ENCODE measurements around the gene SLC39A3.
A peak's percentile ranks its signal among the peaks of the same experiment; 100 is the strongest.
"Not testable (repeated sequence)": the region's sequence is repeated elsewhere in the genome, so short reads cannot be mapped to it uniquely, and the experiment has no call there.

Gene SLC39A3

DNA sequence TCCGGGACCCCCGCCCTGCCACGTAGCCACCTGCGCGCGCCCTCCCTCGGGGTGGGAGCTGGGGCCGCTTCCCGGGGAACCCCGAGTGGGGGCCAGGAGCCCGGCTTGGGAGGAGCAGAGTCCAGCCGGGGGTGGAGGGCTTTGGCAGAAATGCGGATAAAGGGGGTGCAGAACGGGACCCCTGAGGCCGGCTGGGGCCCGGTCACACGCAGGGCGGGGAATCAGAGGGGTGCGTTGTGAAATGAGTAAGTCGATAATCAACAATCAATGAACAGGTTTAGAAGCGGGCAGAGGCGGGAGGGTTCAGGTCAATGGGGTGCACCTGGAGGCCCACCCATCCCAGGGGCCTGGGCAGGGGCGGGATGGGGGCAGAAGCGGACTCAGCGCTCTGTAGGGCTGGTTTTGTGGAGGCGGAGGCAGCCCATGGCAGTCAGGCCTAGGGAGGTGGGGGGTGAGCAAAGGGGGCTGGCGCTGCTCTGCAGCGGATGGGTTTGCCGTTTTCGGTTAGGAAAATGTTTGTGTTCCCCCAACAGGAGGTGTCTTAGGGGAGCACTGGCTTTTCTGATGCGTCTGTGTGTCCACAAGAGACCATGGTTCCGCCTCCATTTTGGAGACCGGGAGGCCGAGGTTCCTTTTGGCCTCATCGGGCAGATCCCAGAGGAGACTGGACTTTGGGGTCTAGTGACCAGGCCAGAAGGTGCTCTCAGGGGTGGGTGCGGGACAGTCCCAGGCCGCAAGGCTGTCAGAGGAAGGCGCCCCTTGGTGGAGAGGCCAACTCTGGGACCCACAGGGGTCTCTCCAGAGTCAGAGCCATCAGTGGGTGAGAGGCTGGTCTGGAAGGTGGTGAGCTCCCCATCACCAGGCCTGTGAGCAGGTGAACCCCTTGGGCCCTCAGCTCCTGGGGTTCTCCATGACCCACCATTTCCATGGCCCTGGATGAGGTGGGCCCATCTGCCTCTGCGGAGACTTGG lies 18.0 kb downstream of the SLC39A3 start:
- DNase-seq: no peak

DNA sequence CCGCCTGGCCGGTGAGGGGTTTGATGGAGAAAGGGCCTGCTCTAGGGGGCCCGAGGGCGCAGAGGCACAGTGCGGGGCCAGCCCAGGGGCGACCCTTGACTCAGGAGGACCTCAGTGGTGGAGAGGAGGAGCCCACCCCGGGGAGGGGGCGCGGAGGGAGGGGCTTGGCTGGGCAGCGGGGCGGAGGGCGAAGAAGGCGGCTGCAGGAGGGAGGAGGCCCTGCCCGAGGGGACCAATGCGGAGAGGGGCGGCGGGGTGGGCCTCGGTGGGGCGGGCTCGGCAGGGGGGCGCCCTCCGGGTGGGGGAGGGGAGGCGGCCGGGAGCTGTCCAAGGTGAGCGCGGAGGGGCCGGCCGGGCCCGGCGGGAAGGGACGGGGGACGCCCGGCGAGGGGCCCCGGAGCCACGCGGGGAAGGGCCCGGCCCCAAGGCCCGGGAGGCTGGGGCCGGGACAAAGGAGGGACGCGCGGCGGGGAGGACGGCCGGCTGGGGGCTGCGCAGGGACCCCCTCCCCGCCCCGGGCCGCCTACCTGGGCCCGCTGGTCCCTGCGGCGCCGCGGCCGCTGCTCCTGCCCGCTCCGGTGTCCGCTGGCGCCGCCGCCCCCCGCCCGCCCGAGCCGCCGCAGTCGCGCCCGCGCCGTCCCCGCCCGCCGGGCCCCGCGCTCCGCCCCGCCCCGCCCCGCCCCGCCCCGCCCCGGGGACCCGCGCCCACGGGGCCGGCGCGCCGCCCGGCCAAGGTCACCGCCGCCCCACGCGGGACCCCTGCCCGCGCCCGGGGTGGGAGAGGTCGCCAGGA lies 18.8 kb downstream of the SLC39A3 start, which contains the start of gene DIRAS1:
DIRAS1 (minus strand) TSS at position 596 of the 793 bp plus-strand sequence. CDS start 3,566 bp downstream, outside the sequence.
- no peak for DNase-seq

DNA sequence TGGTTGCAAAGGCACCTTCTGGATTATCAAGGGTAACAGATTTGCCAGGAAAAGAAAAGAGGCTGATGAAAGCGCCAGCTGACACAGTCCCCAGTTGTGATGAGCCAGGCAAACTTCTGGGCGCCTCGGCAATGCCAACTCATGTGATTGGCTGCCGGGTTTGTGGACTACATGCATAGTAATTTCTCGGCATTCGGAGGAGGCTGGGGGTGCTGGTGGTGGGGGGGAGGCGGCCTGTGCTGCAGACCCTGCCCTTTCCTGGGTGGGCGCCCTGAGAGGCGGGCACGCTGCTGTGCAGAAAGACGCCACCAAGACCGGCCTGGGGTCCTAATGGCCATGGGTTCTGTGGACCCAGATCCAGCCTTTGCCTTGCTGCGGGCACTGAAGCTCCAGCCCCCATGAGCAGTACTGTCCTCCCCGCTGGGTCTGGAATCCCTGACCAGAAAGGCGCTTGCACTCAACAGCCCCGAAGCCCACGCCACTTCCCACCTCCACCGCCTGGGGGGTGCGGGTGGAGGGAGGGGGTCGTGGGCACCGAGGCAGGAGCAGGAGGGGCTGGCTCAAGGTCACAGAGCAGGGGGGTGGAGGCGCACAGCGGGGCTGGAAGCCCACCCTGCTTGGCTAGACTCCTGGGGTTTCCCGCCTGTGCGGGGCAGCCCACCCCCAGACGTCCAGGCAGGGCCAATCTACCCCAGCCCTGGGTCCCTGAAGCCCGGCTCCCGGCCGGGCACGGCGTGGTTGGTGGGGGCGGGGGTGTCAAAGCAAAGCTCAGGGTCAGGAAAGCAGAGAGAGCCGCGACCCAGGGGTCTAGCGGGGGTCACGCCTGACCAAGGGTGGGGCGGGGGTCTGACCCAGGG lies 19.7 kb downstream of the SLC39A3 start:
- DNase-seq: no peak

DNA sequence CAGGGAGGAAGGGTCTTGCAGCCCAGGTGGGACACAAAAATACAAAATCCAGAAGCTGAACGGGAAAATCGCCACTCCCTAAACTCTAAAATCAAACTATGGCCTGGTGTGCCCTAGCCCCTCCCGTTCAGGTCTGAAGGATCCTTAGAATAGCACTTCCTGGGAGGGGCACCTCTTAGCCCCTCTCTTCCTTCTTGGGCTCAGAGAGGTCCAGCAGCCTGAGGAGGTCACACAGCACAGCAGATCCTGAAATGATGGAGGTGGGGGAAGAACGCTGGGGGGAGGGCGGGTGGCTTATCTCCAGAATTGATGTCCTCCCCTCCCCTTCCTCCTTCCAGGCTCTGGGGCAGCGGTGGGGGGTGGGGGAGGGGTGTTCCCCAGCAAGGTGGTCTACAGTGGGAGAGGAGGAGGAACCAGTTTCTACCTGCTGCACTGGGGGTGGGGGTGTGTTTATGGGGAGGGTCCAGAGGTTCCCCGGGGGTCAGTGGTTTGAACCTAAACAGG lies 20.5 kb downstream of the SLC39A3 start:
- no peak for DNase-seq

DNA sequence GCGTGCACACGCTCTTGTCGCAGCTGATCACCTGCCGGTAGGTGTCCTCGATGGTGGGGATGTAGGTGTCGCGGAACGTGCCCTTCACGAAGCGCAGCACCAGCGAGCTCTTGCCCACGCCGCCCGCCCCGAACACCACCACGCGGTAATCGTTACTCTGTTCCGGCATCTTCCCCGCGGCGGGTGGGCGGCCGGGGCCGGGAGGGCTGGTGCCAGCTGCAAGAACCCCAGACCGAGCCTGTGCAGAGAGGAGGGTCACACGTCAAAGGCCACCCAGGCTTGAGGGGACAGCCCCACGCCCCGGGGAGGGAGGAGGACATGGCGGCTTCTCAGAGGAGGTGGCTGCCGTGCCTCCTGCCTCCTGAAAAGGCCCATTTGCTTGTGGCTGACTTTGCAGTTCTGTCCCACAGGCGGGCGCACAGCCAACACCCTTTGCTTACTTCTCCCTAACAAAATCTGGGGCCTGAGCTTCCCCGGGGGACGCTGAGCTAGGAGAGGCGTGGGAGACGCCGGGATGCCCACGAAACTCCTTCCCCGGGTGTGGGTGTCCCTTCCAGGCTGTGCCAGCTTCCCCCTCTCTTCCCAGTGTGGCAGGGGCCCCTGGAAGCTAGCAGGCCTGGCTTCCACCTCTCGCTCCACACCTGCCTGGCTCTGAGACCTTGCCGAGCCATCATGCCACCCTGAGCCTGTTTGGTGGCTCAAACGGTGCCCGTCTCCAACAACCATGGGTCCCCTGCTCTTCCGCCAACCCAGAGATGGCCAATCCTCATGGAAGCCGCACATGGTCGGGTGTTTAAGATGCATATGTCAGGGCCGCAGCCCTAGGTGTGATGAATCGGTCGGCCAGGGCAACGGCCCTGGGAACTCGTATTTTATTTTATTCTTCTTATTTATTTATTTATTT lies 21.9 kb downstream of the SLC39A3 start:
- DNase-seq: no peak

DNA sequence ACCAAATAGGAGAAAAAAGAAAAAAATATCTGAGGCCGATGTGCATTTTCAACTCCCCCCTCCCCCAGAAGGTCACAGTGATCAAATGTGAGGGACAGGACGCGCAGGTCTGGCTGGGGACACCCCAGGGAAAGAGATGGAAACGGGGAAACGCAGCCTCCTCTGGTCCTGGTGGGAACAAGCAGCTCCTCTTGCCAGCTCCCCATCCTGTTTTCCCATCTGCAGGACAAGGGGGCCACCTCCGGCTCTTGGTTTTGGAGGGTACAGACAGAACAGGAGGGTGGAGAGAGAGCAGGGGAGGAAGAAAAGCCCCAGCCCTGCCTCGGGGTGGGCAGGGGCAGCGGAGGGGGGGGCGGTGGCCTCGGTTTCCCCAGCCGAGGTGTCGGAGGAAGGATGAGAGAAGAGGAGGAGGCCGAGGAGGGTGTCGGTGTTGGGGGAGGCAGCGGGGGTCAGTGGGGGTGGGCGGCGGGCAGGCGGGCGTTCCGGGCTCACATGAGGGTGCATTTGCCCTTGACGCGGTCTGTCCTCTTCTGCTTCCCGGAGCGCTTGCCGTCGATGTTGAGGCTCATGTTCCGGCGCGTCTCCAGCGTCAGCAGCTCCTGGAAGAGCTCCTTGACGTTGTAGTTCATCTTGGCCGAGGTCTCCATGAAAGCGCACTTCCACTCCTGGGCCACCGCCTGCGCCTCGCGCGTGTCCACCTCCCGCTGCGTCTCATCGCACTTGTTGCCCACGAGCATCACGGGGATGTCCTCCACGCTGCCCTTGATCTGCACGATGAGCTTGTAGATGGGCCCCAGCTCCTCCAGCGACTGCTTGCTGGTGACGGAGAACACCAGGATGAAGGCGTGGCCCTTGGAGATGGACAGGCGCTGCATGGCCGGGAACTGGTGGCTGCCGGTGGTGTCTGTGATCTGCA lies 22.8 kb downstream of the SLC39A3 start:
- no peak for DNase-seq

DNA sequence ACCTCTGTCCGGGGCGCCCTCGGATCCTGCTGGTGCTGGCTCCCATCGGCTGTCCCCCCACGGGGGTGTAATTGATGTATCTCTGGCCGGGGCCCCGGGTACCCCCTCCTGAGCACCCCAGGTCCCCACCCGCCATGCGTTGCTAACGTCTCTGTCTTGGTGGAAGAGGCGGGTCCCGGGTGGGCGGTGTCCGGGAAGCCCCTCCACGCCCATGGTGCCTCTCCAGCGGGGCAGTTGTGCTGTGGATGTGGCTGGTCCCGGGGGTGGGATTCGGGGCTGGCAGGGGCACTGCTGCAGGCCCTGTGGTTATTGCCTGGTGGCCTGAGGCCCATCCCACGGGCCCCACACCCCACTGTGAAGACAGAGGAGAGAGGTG lies 23.6 kb downstream of the SLC39A3 start:
- DNase-seq: no peak

DNA sequence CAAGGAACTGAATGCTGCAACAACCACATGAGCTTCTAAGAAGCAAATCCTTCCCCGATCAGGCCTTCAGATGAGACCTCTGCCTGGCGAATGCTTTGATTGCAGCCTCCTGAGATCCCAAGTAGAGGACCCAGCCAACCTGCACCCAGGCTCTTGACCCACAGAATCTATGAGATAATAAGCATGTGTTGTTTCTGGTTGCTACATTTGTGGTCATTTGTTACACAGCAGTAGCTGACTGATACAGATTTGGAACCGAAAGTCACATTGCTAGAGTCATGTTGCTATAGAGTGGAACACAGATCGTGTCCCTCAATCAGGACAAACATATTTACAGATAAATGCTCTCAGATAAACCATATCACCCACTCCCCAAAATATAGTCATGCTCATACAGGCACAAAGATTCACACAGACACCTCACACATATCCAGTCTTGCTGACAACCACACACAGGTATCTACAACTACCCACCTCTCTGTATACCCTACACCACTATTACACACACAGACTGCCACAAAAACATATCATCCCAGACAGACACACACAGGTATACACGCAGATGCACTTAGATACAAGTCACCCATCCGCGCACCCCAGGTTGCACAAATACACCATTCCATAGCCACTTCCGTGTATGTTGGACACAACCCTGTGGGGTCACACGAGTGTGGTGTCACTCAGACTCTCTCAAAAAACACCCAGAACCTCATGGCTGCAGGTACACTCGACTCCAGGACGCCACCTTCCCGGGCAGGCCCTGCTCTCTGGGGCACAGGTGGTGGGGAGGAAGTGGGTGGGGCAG lies 24.1 kb downstream of the SLC39A3 start:
- DNase-seq: no peak

DNA sequence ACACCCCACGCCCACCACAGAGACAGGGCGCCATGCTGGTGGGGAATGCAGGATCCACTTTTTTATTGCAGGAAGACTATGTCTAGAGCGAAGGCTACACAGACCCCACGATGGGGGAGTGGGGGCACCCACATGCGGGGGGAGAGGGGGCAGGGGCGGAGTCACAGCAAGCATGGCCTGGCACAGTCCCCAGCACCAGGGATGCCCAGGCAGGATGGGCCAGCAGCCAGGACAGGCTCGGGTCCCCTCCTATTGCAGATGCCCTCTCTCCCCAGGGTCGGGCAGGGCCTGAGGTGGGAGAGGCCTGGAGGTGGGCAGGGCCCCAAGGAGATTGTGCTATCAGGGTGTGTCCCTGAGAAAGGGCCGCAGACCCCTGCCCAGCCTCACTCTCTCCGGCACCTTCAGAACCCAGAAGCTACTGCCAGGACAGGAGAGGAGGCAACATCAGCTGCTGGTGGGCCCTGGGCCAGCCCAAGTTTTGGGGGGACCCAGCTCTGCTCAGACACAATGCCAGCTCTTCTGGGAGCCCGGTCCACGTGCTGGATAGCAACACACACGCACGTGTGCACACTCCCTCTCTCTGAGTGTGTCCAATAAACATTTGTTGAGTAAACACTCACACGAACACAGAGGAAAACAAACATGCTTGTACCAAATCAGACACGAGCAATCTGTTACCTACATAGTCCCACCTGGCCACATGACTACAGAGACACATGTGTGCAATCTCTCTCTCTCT lies 25.1 kb downstream of the SLC39A3 start:
- DNase-seq: no peak

DNA sequence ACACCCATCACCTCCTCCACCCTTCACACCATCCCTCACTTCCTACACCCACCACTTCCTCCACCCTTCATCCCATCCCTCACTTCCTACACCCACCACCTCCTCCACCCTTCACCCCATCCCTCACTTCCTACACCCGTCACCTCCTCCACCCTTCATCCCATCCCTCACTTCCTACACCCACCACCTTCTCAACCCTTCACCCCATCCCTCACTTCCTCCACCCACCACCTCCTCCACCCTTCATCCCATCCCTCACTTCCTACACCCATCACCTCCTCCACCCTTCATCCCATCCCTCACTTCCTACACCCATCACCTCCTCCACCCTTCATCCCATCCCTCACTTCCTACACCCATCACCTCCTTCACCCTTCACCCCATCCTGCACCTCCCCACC lies 25.7 kb downstream of the SLC39A3 start:
- DNase-seq: not testable (repeated sequence)

DNA sequence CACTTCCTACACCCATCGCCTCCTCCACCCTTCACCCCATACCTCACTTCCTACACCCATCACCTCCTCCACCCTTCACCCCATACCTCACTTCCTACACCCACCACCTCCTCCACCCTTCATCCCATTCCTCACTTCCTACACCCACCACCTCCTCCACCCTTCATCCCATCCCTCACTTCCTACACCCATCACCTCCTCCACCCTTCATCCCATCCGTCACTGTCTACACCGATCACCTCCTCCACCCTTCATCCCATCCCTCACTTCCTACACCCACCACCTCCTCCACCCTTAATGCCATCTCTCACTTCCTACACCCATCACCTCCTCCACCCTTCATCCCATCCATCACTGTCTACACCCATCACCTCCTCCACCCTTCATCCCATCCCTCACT lies 26.6 kb downstream of the SLC39A3 start:
- not testable (repeated sequence) for DNase-seq

DNA sequence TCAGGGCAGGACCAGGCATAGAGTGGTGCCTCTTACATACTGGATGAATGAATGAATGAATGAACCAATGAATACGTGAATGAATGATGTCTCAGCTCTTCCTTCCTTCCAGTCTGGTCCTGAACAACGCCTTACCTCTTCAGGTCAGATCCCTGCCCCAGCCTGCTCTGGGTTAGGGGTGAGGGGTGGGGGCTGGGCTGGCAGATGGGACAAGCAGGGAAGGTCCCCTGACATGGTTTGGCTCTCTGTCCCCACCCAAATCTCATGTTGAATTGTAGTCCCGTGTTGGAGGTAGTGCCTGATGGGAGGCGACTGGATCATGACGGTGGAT lies 28.0 kb downstream of the SLC39A3 start:
- DNase-seq: no peak

DNA sequence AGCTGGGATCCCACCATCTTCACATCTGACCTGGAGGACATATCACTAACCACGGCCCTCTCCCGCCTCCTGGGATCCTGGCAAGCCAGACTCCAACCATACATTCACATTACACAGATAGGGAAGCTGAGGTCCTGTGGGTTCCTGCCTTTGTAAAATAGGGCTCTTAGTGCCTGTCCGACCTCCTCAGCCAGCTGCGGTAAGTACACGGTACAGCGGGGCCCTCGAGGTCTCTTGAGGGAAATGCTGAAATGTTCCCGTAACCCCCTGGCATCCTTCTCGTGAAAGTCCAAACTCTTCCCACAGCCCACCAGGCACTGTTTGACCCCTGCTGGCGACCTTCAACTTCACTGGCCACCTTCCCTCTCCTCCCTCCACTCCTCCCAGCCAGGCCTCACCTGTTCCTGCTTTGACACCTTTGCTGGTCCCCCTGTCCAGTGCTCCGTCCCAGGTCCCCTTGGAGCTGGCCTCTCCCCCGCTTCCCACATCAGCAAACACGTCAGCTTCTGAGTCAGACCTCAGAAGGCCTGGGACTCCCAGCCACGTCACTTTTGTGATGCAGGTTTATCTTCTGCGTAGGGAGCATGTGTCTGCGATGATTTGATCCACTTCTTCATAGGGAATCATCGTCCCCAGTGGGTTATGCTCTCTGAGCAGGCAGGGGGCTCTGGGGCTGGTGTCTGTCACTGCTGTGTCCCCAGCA lies 28.5 kb downstream of the SLC39A3 start:
- no peak for DNase-seq

DNA sequence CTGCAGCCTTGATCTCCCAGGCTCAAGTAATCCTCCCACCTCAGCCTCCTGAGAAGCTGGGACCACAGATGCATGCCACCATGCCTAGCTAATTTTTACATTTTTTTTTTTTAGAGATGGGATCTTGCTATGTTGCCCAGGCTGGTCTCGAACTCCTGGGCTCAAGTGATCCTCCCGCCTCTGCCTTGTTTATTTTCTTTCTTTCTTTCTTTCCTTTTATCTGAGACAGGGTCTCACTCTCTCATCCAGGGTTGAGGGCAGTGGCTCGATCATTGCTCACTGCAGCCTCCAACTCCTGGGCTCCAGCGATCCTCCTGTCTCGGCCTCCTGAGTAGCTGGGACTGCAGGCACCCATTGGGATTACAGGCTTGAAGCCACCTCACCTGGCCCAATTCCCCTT lies 33.6 kb downstream of the SLC39A3 start:
- DNase-seq: no peak

DNA sequence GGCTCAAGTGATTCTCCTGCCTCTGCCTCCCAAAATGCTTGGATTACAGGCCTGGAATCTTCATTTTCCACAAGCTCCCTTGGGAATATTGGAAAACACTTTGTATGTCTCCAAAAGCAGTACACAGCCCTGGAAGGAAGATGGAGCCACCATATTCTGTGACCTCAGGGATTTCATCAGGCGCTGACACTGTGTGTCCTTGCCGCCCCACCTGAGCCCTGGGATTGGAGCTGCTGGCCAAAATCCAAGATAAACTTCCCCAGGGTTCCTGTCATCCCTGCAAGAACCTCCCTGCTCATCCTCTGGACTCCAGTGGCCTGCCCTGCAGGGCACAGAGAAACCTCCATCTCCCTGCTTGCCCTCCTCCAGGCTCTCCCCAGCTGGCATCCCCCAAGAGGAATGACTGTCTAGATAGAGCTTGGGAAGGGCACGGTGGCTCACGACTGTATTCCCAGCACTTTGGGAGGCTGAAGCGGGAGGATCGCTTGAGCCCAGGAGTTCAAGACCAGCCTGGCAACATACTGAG lies 36.1 kb downstream of the SLC39A3 start:
- no peak for DNase-seq

DNA sequence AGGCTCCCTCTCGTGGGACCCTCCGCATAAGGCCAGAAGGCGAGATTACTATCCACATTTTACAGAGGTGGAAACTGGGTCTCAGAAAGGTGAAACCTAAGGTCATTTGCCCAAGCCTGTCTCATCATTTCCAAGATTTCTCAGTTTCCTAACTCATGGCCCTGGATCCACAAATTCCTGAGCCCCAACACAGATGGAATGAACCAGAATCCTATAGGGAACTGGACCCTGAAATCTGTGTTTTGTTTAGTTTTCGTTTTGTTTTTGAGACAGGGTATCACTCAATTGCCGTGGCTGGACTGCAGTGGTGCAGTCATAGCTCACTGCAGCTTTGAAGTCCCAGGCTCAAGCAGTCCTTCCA lies 36.8 kb downstream of the SLC39A3 start:
- no peak for DNase-seq

DNA sequence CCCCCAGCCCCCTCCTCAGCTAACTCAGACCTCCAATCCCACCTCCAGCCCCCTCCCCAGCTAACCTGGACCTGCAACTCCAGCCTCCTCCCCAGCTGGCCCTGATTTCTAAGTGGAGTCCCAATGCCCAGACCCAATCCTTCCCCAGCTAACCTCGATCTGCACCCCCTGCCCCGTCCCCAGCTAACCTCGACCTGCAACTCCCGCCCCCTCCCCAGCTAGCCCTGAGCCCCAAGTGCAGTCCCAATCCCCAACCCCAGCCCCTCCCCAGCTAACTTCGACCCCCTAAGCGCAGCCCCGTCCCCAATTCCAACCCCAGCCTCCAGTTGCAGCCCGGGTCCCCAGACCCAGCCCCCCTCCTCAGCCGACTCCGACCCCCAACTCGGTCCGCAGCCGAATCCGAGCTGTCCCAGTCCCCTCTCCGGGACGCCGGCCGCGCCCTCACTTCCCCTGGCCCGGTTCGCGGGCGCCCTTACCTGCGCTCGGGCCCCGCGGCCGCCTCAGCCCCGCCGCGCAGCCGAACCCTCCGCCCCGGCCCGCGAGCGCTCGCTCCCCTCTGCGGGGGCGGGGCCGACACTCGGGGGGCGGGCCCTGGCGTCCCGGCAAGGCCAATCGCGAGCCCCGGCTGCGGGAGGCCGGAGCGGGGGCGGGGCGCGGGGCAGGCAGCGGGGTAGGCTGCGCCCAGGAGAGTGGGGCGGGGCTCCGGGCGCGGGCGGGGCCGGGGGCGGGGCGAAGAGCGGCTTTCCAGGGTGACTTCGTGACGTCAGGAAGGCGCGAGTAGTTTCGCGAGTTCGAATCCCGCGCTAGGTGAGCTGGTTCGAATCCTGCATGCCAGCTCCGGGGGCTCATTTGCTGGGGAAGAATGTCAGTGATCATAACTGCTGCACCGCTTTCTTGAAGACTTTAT lies 37.4 kb downstream of the SLC39A3 start, which contains the start of gene GNG7:
GNG7 (minus strand) TSS at position 525 of the 907 bp plus-strand sequence. CDS start 182,006 bp downstream, outside the sequence.
- peak; percentile 95 for DNase-seq

All from CD4-positive, alpha-beta T cell treated with Interferon gamma for 1 hour (primary cell).